GM23338 (cell line): Measurements from ENCODE around the gene IGF2R. TPM values are rescaled to one million over a fixed set of nuclear protein-coding genes. Genes with fewer than 3 reads are reported as not detected.

Source experiments
- ATAC-seq: fragments of 200-7000 bp; cut with Tn5 transposase; 3 replicates; pipeline ENCODE4 v1.9.1; 2020
- DNase-seq: peaks from one replicate; pipeline ENCODE4 v3.0.0-alpha.2; 2015; ENCODE audit warnings: low spot score
- H2AFZ ChIP-seq: fragments of 200-600 bp; sonication (generic); 2 replicates; pipeline ENCODE4 v1.8.0; 2016; ENCODE audit warnings: antibody characterized with exemption, mild to moderate bottlenecking, moderate library complexity
- H3F3A ChIP-seq: fragments of 200-600 bp; sonication (generic); replicated peaks from 2 replicates; pipeline ENCODE4 v1.8.0; 2017; ENCODE audit warnings: antibody characterized with exemption, mixed run types, low read depth
- H3K27ac ChIP-seq: fragments of 200-600 bp; sonication (generic); 2 replicates; pipeline ENCODE4 v1.6.1; 2016; ENCODE audit warnings: low read depth
- H3K27me3 ChIP-seq: fragments of 200-600 bp; sonication (generic); 2 replicates; pipeline ENCODE4 v1.8.0; 2016; ENCODE audit warnings: mild to moderate bottlenecking, mixed run types, moderate library complexity; ENCODE audit not compliant: insufficient read depth
- H3K36me3 ChIP-seq: fragments of 200-600 bp; sonication (generic); 2 replicates; pipeline ENCODE4 v1.8.0; 2016; ENCODE audit warnings: mild to moderate bottlenecking; ENCODE audit not compliant: insufficient read depth
- H3K4me1 ChIP-seq: fragments of 200-600 bp; sonication (generic); 2 replicates; pipeline ENCODE4 v1.8.0; 2016; ENCODE audit warnings: mild to moderate bottlenecking, moderate library complexity; ENCODE audit not compliant: insufficient read depth
- H3K4me2 ChIP-seq: fragments of 200-600 bp; sonication (generic); 2 replicates; pipeline ENCODE4 v1.7.1; 2017; ENCODE audit warnings: mixed run types
- H3K4me3 ChIP-seq: fragments of 200-600 bp; sonication (generic); 2 replicates; pipeline ENCODE4 v1.6.1; 2016; ENCODE audit warnings: mixed run types
- H3K79me2 ChIP-seq: fragments of 200-600 bp; sonication (generic); replicated peaks from 2 replicates; pipeline ENCODE4 v1.8.0; 2017; ENCODE audit warnings: mild to moderate bottlenecking; ENCODE audit not compliant: insufficient read depth
- H3K9me2 ChIP-seq: fragments of 200-600 bp; sonication (generic); 2 replicates; pipeline ENCODE4 v1.8.0; 2017; ENCODE audit not compliant: insufficient read depth
- H4K20me1 ChIP-seq: fragments of 200-600 bp; sonication (generic); replicated peaks from 2 replicates; pipeline ENCODE4 v1.8.0; 2017; ENCODE audit warnings: mild to moderate bottlenecking; ENCODE audit not compliant: insufficient read depth
- H3K27ac Mint-ChIP-seq: 2 replicates; pipeline ENCODE4 v1.8.0; 2020; ENCODE audit warnings: inconsistent platforms, mild to moderate bottlenecking, moderate library complexity, mixed read lengths
- H3K27me3 Mint-ChIP-seq: 3 replicates; pipeline ENCODE4 v1.8.0; 2022; ENCODE audit warnings: low read depth, mild to moderate bottlenecking, moderate library complexity, mixed read lengths, inconsistent platforms; ENCODE audit not compliant: insufficient read depth, poor library complexity
- H3K36me3 Mint-ChIP-seq: 3 replicates; pipeline ENCODE4 v1.8.0; 2021; ENCODE audit warnings: low read depth, mild to moderate bottlenecking, inconsistent platforms, moderate library complexity, mixed read lengths
- H3K4me1 Mint-ChIP-seq: 3 replicates; pipeline ENCODE4 v1.8.0; 2020; ENCODE audit warnings: mild to moderate bottlenecking, inconsistent platforms, mixed read lengths
- H3K4me3 Mint-ChIP-seq: 3 replicates; pipeline ENCODE4 v1.8.0; 2021; ENCODE audit warnings: moderate library complexity, mild to moderate bottlenecking, inconsistent platforms, mixed read lengths
- H3K9me3 Mint-ChIP-seq: 3 replicates; pipeline ENCODE4 v1.8.0; 2020; ENCODE audit warnings: moderate library complexity, mild to moderate bottlenecking, inconsistent platforms, mixed read lengths
- CREB1 ChIP-seq: fragments of 250-450 bp; sonication (Bioruptor Pico); IDR thresholded peaks from 2 replicates; pipeline ENCODE4 v1.5.0; 2020; ENCODE audit warnings: low read depth, mild to moderate bottlenecking, moderate library complexity
- EZH2 ChIP-seq: fragments of 200-600 bp; sonication (generic); IDR thresholded peaks from one replicate; pipeline ENCODE4 v1.8.0; 2017; ENCODE audit warnings: antibody characterized with exemption, mild to moderate bottlenecking, low read depth; ENCODE audit not compliant: unreplicated experiment
- EZH2phosphoT487 ChIP-seq: fragments of 200-600 bp; sonication (generic); IDR thresholded peaks from one replicate; pipeline ENCODE4 v1.8.1; 2018; ENCODE audit warnings: antibody characterized with exemption; ENCODE audit not compliant: unreplicated experiment
- JUNB ChIP-seq: IDR thresholded peaks from one replicate; pipeline ENCODE4 v1.6.1; 2016; ENCODE audit warnings: antibody characterized with exemption; ENCODE audit not compliant: unreplicated experiment
- NANOG ChIP-seq: IDR thresholded peaks from 2 replicates; pipeline ENCODE4 v1.6.1; 2016; ENCODE audit warnings: antibody characterized with exemption, borderline replicate concordance
- POLR2AphosphoS5 ChIP-seq: IDR thresholded peaks from 2 replicates; pipeline ENCODE4 v1.6.1; 2016; ENCODE audit warnings: antibody characterized with exemption, low read depth
- STAT1 ChIP-seq: IDR thresholded peaks from one replicate; pipeline ENCODE4 v1.6.1; 2016; ENCODE audit warnings: antibody characterized with exemption; ENCODE audit not compliant: unreplicated experiment
- ZNF114 ChIP-seq: fragments of 250-450 bp; sonication (Bioruptor Pico); IDR thresholded peaks from 2 replicates; pipeline ENCODE4 v1.5.0; 2020; ENCODE audit warnings: mild to moderate bottlenecking, moderate library complexity
- ZNF331 ChIP-seq: fragments of 250-450 bp; sonication (Bioruptor Pico); IDR thresholded peaks from 2 replicates; pipeline ENCODE4 v1.5.0; 2020; ENCODE audit warnings: low read depth, mild to moderate bottlenecking, moderate library complexity
- ZNF462 ChIP-seq: fragments of 250-450 bp; sonication (Bioruptor Pico); IDR thresholded peaks from 2 replicates; pipeline ENCODE4 v1.5.0; 2020; ENCODE audit warnings: mild to moderate bottlenecking, moderate library complexity
- polyA plus RNA-seq: library from polyadenylated mRNA; unstranded; fragments of >200 nt; fragmentation: Nextera tagmentation; extraction: Ambion mirVana; gene quantifications from 2 replicates; pipeline ENCODE4 v1.2.1, GENCODE V29; 2016
- total RNA-seq: library from RNA; depleted of rRNA; stranded (reverse); fragments of >200 nt; shearing (Covaris generic); gene quantifications from 2 replicates; pipeline ENCODE4 v1.2.3, GENCODE V29; 2014
- TF ChIP-seq, protein P1 (sequence below): IDR thresholded peaks from one replicate; pipeline ENCODE4 v1.6.1; 2018; ENCODE audit warnings: antibody characterized with exemption; ENCODE audit not compliant: unreplicated experiment
- TF ChIP-seq, protein P2 (sequence below): IDR thresholded peaks from 2 replicates; pipeline ENCODE4 v1.6.1; 2016; ENCODE audit warnings: antibody characterized with exemption
- TF ChIP-seq, protein P3 (sequence below), 2 experiments: fragments of 200-600 bp in 1 of 2; sonication (generic) in 1 of 2; conservative IDR thresholded peaks; 2 replicates each; pipeline versions ENCODE4 v1.5.1 to v1.6.1; 2016 to 2017; ENCODE audit warnings: antibody characterized with exemption in 2 of 2, low read depth in 2 of 2, mild to moderate bottlenecking in 2 of 2, moderate library complexity in 1 of 2

IGF2R gene
- total and polyA plus RNA-seq, 2 experiments from 2014 or later, result 12.5 to 76.4 TPM

- H3K9me3 Mint-ChIP-seq, result no peaks in the 10 kb centered on the region
- Histone ChIP-seq H3K27me3 (no peaks in the 10 kb centered on the region), H2AFZ (peak overlapping the region; percentile 85; the same call in 1 of the 2 replicates), H3K36me3 (no peaks in the 10 kb centered on the region), H3K79me2 (no peaks in the 10 kb centered on the region), H3K4me1 (no peaks in the 10 kb centered on the region), H3K4me3 (no peak overlapping the region), H4K20me1 (no peaks in the 10 kb centered on the region), H3K27ac (no peak overlapping the region), H3K4me2 (no peak overlapping the region), H3F3A (no peaks in the 10 kb centered on the region), H3K9me2 (no peaks in the 10 kb centered on the region)
- H3K36me3 Mint-ChIP-seq, result no peaks in the 10 kb centered on the region
- H3K4me3 Mint-ChIP-seq, result no peak overlapping the region
- ATAC-seq (no peak), DNase-seq (no peak)
- H3K4me1 Mint-ChIP-seq, result peaks cover 28% of the 10 kb centered on the region
- H3K27me3 Mint-ChIP-seq, result peaks cover 3% of the 10 kb centered on the region
- TF ChIP-seq ZNF114 (CRISPR knock-in tag), result no peak
- no peak for TF ChIP-seq EZH2phosphoT487
- TF ChIP-seq CREB1, result no peak
- no peak for TF ChIP-seq EZH2
- no peak for TF ChIP-seq JUNB
- no peak for TF ChIP-seq ZNF462 (CRISPR knock-in tag)
- TF ChIP-seq POLR2AphosphoS5, result no peak
- TF ChIP-seq, protein P1, sequence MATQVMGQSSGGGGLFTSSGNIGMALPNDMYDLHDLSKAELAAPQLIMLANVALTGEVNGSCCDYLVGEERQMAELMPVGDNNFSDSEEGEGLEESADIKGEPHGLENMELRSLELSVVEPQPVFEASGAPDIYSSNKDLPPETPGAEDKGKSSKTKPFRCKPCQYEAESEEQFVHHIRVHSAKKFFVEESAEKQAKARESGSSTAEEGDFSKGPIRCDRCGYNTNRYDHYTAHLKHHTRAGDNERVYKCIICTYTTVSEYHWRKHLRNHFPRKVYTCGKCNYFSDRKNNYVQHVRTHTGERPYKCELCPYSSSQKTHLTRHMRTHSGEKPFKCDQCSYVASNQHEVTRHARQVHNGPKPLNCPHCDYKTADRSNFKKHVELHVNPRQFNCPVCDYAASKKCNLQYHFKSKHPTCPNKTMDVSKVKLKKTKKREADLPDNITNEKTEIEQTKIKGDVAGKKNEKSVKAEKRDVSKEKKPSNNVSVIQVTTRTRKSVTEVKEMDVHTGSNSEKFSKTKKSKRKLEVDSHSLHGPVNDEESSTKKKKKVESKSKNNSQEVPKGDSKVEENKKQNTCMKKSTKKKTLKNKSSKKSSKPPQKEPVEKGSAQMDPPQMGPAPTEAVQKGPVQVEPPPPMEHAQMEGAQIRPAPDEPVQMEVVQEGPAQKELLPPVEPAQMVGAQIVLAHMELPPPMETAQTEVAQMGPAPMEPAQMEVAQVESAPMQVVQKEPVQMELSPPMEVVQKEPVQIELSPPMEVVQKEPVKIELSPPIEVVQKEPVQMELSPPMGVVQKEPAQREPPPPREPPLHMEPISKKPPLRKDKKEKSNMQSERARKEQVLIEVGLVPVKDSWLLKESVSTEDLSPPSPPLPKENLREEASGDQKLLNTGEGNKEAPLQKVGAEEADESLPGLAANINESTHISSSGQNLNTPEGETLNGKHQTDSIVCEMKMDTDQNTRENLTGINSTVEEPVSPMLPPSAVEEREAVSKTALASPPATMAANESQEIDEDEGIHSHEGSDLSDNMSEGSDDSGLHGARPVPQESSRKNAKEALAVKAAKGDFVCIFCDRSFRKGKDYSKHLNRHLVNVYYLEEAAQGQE, result no peak
- TF ChIP-seq NANOG, result no peak
- TF ChIP-seq, protein P2, sequence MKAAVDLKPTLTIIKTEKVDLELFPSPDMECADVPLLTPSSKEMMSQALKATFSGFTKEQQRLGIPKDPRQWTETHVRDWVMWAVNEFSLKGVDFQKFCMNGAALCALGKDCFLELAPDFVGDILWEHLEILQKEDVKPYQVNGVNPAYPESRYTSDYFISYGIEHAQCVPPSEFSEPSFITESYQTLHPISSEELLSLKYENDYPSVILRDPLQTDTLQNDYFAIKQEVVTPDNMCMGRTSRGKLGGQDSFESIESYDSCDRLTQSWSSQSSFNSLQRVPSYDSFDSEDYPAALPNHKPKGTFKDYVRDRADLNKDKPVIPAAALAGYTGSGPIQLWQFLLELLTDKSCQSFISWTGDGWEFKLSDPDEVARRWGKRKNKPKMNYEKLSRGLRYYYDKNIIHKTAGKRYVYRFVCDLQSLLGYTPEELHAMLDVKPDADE, result no peak
- no peak for TF ChIP-seq ZNF331
- TF ChIP-seq STAT1, result no peak
- TF ChIP-seq, protein P3, sequence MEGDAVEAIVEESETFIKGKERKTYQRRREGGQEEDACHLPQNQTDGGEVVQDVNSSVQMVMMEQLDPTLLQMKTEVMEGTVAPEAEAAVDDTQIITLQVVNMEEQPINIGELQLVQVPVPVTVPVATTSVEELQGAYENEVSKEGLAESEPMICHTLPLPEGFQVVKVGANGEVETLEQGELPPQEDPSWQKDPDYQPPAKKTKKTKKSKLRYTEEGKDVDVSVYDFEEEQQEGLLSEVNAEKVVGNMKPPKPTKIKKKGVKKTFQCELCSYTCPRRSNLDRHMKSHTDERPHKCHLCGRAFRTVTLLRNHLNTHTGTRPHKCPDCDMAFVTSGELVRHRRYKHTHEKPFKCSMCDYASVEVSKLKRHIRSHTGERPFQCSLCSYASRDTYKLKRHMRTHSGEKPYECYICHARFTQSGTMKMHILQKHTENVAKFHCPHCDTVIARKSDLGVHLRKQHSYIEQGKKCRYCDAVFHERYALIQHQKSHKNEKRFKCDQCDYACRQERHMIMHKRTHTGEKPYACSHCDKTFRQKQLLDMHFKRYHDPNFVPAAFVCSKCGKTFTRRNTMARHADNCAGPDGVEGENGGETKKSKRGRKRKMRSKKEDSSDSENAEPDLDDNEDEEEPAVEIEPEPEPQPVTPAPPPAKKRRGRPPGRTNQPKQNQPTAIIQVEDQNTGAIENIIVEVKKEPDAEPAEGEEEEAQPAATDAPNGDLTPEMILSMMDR (conservative IDR thresholded peaks at IDR 0.05; ENCODE audit: low read depth in 2 of 2), result no peak
- H3K27ac Mint-ChIP-seq, result no peak overlapping the region
These were observed 17.1 kb upstream of the IGF2R start for GRCh38 chr6:159951772-159952171.
